B cell (primary cell): ENCODE results near the gene CANX. TPM values are rescaled to one million over a fixed set of nuclear protein-coding genes. Genes with fewer than 3 reads are reported as not detected.

Experiments used
- ATAC-seq: fragments of 200-7000 bp; cut with Tn5 transposase; one replicate; pipeline ENCODE4 v1.10.0; 2021; ENCODE audit warnings: low read depth, mild to moderate bottlenecking, moderate number of reproducible peaks, moderate library complexity
- CTCF ChIA-PET: fragments of 350-600 bp; sonication (Branson Sonifier 250); formaldehyde crosslinking; loops from one replicate; lab custom pipeline; 2021; ENCODE audit warnings: antibody characterized with exemption, inconsistent platforms; lab: Charles Lee
- POLR2A ChIA-PET: fragments of 350-600 bp; sonication (Branson Sonifier 250); formaldehyde crosslinking; loops from one replicate; lab custom pipeline; 2021; ENCODE audit warnings: antibody characterized with exemption; lab: Charles Lee
- DNase-seq: peaks from one replicate; pipeline ENCODE4 v3.0.0; 2013
- H2AFZ ChIP-seq: 2 replicates; pipeline ENCODE4 v1.6.1; 2012; ENCODE audit warnings: mild to moderate bottlenecking, low read depth, low read length; ENCODE audit not compliant: insufficient read depth, poor library complexity, severe bottlenecking
- H3K27ac ChIP-seq, 2 donors: 1 replicate in 1 of 2; 2 replicates in 1 of 2; pipeline ENCODE4 v1.5.1; 2012 to 2013; ENCODE audit warnings: low read length in 2 of 2, mild to moderate bottlenecking in 2 of 2, moderate library complexity in 1 of 2
- H3K27me3 ChIP-seq, 4 experiments: fragments of 200-600 bp in 1 of 4; sonication (generic) in 1 of 4; replicated peaks in 1 of 4; 1 replicate in 2 of 4; 2 replicates in 2 of 4; pipeline versions ENCODE4 v1.6.1 to v1.7.0; 2013 to 2016; ENCODE audit warnings: low read length in 3 of 4, mild to moderate bottlenecking in 2 of 4, mixed read lengths in 1 of 4, moderate library complexity in 1 of 4; ENCODE audit not compliant: insufficient read depth in 4 of 4, control insufficient read depth in 3 of 4; ENCODE audit errors: control extremely low read depth in 1 of 4
- H3K36me3 ChIP-seq, 2 experiments: replicated peaks in 1 of 2; 1 replicate in 1 of 2; 2 replicates in 1 of 2; pipeline versions ENCODE4 v1.6.1 to v1.7.1; 2013; ENCODE audit warnings: low read length in 1 of 2; ENCODE audit not compliant: insufficient read depth in 2 of 2, control insufficient read depth in 1 of 2; ENCODE audit errors: control extremely low read depth in 1 of 2, extremely low read depth in 1 of 2
- H3K4me1 ChIP-seq, 2 donors: fragments of 200-600 bp in 1 of 2; sonication (generic) in 1 of 2; 1 replicate in 1 of 2; 2 replicates in 1 of 2; pipeline versions ENCODE4 v1.5.1 to v1.6.1; 2013 to 2017; ENCODE audit warnings: low read length in 2 of 2; ENCODE audit not compliant: control insufficient read depth in 2 of 2, insufficient read depth in 2 of 2
- H3K4me2 ChIP-seq: replicated peaks from 2 replicates; pipeline ENCODE3; 2012; ENCODE audit warnings: mild to moderate bottlenecking, low read depth, low read length; ENCODE audit not compliant: poor library complexity, severe bottlenecking
- H3K4me3 ChIP-seq, 5 experiments: fragments of 200-600 bp in 1 of 5; sonication (generic) in 1 of 5; 1 replicate in 3 of 5; 2 replicates in 2 of 5; pipeline versions ENCODE4 v1.5.1 to v1.7.0; 2011 to 2016; ENCODE audit warnings: low read length in 4 of 5, mild to moderate bottlenecking in 4 of 5, low read depth in 2 of 5, control low read depth in 1 of 5, moderate library complexity in 1 of 5; ENCODE audit not compliant: insufficient read depth in 1 of 5; ENCODE audit errors: control extremely low read depth in 1 of 5, extremely low read depth in 1 of 5
- H3K79me2 ChIP-seq: fragments of 200-600 bp; sonication (generic); one replicate; pipeline ENCODE4 v1.6.0; 2016; ENCODE audit warnings: low read length; ENCODE audit not compliant: control insufficient read depth, insufficient read depth
- H3K9ac ChIP-seq: fragments of 200-600 bp; sonication (generic); 2 replicates; pipeline ENCODE4 v1.6.1; 2017; ENCODE audit warnings: mild to moderate bottlenecking, low read length, moderate library complexity
- H3K9me3 ChIP-seq, 3 donors: one replicate each; pipeline versions ENCODE4 v1.6.1 to v1.7.1; 2013; ENCODE audit warnings: low read length in 2 of 3; ENCODE audit not compliant: control insufficient read depth in 2 of 3, insufficient read depth in 1 of 3; ENCODE audit errors: control extremely low read depth in 1 of 3
- H4K20me1 ChIP-seq: 2 replicates; pipeline ENCODE4 v1.6.0; 2012; ENCODE audit warnings: mild to moderate bottlenecking, low read length; ENCODE audit not compliant: insufficient read depth, control insufficient read depth, poor library complexity, severe bottlenecking
- H3K27ac Mint-ChIP-seq: one replicate; pipeline ENCODE4 v1.8.0; 2021; ENCODE audit warnings: mixed read lengths
- H3K27me3 Mint-ChIP-seq: one replicate; pipeline ENCODE4 v1.8.0; 2021; ENCODE audit warnings: mixed read lengths
- H3K4me1 Mint-ChIP-seq: one replicate; pipeline ENCODE4 v1.8.0; 2021; ENCODE audit warnings: mixed read lengths
- H3K4me3 Mint-ChIP-seq: one replicate; pipeline ENCODE4 v1.8.0; 2021; ENCODE audit warnings: mixed read lengths
- H3K9me3 Mint-ChIP-seq: one replicate; pipeline ENCODE4 v1.8.0; 2022; ENCODE audit warnings: mixed read lengths; ENCODE audit not compliant: insufficient read depth
- EZH2 ChIP-seq: IDR thresholded peaks from 2 replicates; pipeline ENCODE4 v1.6.1; 2012; ENCODE audit warnings: borderline replicate concordance, low read depth, mild to moderate bottlenecking, moderate library complexity, low read length; ENCODE audit not compliant: insufficient read depth, poor library complexity, severe bottlenecking
- WGBS: methylation state at CpG from one replicate; pipeline ENCODE4 v1.1.5; 2013; ENCODE audit warnings: missing lambda C conversion rate; ENCODE audit not compliant: insufficient coverage; 5-methylcytosine and 5-hydroxymethylcytosine counted together
- intact Hi-C: fragments of 100-400 bp; cut with micrococcal nuclease; formaldehyde crosslinking; loops from one replicate; pipeline ENCODE4 v1.10.0; 2022
- polyA plus RNA-seq: library from polyadenylated mRNA; depleted of rRNA; stranded (reverse); fragments of >200 nt; gene quantifications from 2 replicates; pipeline ENCODE4 v1.2.3, GENCODE V29; 2012
- total RNA-seq, 2 donors: library from RNA; stranded (reverse); fragments of 120-200 nt in 1 of 2; gene quantifications; 1 replicate in 1 of 2; 2 replicates in 1 of 2; pipeline versions ENCODE4 v1.2.3 to v1.2.4, GENCODE V29; 2013 to 2022
- TF ChIP-seq, protein P1 (sequence below): fragments of 200-600 bp; IDR thresholded peaks from one replicate; pipeline ENCODE4 v1.8.0; 2022; ENCODE audit warnings: antibody characterized with exemption, mild to moderate bottlenecking

The CANX gene
- total and polyA plus RNA-seq, 2 donors (not counting 1 experiment from before 2014, with no cell fraction given), result 21.0 to 179 TPM

DNA sequence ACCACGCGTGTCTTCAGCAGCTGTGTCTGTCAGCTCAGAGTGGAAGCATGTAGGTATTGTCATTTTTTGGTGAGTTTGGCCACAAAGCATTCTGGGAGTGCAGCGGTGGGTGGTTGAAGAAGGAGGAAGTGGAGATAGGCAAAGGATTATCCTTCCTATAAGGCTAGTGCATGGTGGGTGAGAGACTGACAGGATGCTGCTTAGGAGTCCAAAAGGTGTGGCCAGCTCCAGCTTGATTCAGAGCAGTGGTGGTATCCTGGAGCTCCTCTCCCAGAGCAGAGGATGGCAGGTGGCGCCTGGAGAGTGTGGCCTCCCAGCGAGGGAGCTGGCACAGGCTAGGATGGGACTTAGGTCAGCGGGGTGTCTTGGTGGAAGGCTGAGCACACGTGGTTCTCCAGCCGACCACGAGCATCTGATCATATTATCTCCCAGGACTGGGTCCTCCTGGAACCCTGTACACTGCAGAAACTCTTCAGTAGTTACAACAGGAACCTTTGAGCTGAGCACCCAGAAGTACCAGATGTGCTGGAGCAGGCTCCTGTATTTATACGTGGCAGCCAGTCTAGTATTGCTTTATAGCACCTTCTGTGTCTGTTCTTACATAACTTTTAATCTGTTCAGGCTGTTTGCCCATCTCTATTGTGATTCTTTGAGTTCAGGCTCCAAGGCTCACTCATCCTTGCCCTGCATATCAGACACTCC, 63.5 kb downstream of the CANX start:
- peak overlapping the region in 1 of 2 donors; percentile 68 for H3K27ac ChIP-seq
- H4K20me1 ChIP-seq, result peaks cover 91% of the 10 kb centered on the region
- intact Hi-C loops, result loop anchor here (2.0 to 5.0 kb wide), 3 partner anchors 29 to 595 kb away; partner anchors contain the start of genes CANX and MAML1
- peak overlapping the region; percentile 53 for H3K4me2 ChIP-seq
- no peak overlapping the region for H3K9ac ChIP-seq
- H3K4me1 ChIP-seq, result peaks cover 17 to 32% of the 10 kb centered on the region in 2 donors
- ChIA-PET CTCF (interaction anchor here (0.9 to 3.8 kb wide), 25 partner anchors 8 to 330 kb away, joined by 3 to 25 read pairs (median 6); partner anchors contain the start of genes LTC4S, MAML1, SQSTM1 and TBC1D9B), POLR2A (interaction anchor here (0.8 to 1.6 kb wide), 2 partner anchors 30 to 33 kb away, joined by 3 to 8 read pairs; partner anchors contain the start of gene MAML1)
- no peaks in the 10 kb centered on the region for H3K27me3 ChIP-seq
- no peak overlapping the region for H2AFZ ChIP-seq
- H3K79me2 ChIP-seq, result peaks cover 84% of the 10 kb centered on the region
- Mint-ChIP-seq H3K4me3 (no peak overlapping the region), H3K9me3 (no peaks in the 10 kb centered on the region), H3K27ac (peak overlapping the region; percentile 70), H3K27me3 (no peaks in the 10 kb centered on the region), H3K4me1 (peaks cover 44% of the 10 kb centered on the region)
- H3K4me3 ChIP-seq, result no peak overlapping the region
- 41% methylated on average over 8 of the region's 10 CpGs for WGBS
- TF ChIP-seq, protein P1, sequence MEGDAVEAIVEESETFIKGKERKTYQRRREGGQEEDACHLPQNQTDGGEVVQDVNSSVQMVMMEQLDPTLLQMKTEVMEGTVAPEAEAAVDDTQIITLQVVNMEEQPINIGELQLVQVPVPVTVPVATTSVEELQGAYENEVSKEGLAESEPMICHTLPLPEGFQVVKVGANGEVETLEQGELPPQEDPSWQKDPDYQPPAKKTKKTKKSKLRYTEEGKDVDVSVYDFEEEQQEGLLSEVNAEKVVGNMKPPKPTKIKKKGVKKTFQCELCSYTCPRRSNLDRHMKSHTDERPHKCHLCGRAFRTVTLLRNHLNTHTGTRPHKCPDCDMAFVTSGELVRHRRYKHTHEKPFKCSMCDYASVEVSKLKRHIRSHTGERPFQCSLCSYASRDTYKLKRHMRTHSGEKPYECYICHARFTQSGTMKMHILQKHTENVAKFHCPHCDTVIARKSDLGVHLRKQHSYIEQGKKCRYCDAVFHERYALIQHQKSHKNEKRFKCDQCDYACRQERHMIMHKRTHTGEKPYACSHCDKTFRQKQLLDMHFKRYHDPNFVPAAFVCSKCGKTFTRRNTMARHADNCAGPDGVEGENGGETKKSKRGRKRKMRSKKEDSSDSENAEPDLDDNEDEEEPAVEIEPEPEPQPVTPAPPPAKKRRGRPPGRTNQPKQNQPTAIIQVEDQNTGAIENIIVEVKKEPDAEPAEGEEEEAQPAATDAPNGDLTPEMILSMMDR, result no peak
- TF ChIP-seq EZH2, result no peak
- peaks cover 0 to 25% of the 10 kb centered on the region in 2 experiments for H3K36me3 ChIP-seq
- DNase-seq (peak; percentile 66), ATAC-seq (peak; percentile 84)
- H3K9me3 ChIP-seq, result no peaks in the 10 kb centered on the region

DNA sequence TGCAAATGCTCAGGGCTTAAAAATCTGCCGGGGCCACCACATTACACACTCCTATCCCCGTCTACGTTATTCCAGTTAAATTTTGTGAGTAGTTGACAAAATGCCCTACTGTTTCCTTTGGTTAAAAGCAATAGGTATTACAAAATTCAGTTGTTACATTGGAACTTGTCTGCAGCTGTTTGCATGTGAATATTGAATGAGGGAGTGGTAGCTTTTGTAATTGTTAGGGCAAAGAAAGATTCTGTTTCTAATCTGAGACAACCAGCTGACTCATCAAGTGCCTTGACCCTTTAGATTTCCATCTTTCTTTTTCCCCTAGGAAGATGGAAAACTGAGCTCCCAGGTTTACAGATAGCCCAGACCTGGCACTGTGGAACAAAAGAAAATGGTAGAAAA, 64.0 kb downstream of the CANX start:
- Histone ChIP-seq H3K4me2 (no peak overlapping the region), H3K27me3 (no peaks in the 10 kb centered on the region), H3K9me3 (no peaks in the 10 kb centered on the region), H3K4me3 (no peak overlapping the region), H3K36me3 (peaks cover 1 to 29% of the 10 kb centered on the region in 2 experiments), H3K9ac (no peak overlapping the region), H3K4me1 (peaks cover 17 to 32% of the 10 kb centered on the region in 2 donors), H3K79me2 (peaks cover 84% of the 10 kb centered on the region), H4K20me1 (peaks cover 91% of the 10 kb centered on the region), H3K27ac (peak overlapping the region in 1 of 2 donors; percentile 68), H2AFZ (no peak overlapping the region)
- ChIA-PET POLR2A (interaction anchor here (1.6 kb wide), 1 partner anchor 30 kb away, joined by 8 read pairs; the partner anchor contains the start of gene MAML1), CTCF (interaction anchor here (0.7 to 3.8 kb wide), 36 partner anchors 9 to 329 kb away, joined by 3 to 25 read pairs (median 4); partner anchors contain the start of genes LTC4S, MAML1, SQSTM1 and TBC1D9B)
- H3K27ac Mint-ChIP-seq, result no peak overlapping the region
- H3K4me3 Mint-ChIP-seq, result no peak overlapping the region
- ATAC-seq (no peak), DNase-seq (no peak)
- peaks cover 43% of the 10 kb centered on the region for H3K4me1 Mint-ChIP-seq
- intact Hi-C loops, result loop anchor here (1.0 to 5.0 kb wide), 7 partner anchors 30 to 595 kb away; partner anchors contain the start of genes CANX, MAML1 and MRNIP
- no peaks in the 10 kb centered on the region for H3K9me3 Mint-ChIP-seq
- TF ChIP-seq EZH2, result no peak
- TF ChIP-seq, protein P1, result no peak
- H3K27me3 Mint-ChIP-seq, result no peaks in the 10 kb centered on the region
- no CpG with 5 or more reads among the region's 3 CpGs for WGBS
